Measurements from ENCODE around the gene CLIP1. TPM values are rescaled to one million over a fixed set of nuclear protein-coding genes. Genes with fewer than 3 reads are reported as not detected.
"Not testable (repeated sequence)": the region's sequence is repeated elsewhere in the genome, so short reads cannot be mapped to it uniquely, and the experiment has no call there.

Gene CLIP1
- total RNA-seq, 1 experiment from 2014 or later: 62.2 TPM

DNA sequence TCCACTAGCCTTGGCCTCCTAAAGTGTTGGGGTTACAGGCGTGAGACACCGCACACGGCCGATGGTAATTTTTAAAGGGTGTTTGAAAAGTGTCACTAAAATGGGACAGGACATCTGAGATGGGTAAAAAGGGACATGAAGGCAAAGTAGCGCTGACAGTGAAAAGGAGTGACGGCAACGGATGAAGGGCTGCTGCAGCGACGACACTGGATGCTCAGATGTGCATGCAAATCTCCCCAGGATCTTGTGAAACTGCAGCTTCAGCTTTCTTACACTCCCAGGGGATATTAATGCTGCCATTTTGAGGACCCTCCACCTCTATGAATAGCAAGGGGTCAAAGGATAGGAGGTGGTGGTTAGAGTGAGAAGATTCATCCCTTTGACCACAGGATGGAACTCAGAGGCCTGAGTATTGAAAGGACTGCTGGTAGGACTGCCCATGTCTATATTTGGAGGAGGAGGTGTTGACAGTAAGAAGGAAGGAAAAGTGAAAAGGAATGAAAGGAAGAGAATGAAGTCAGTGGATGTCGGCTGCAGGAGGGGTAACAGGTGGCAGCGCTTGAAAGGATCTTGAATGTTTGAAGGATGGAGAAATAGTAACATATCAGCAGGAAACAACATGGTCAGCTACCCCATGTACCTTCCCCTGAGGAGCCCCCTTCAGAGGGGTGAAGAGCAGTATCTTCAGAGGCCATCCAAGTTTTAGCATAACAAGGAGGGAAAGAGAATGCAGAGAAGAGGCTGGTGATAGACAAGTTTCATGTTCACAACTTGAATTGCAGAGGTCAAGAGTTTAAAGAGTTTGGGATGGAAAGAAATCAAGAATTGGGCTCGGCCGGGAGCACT is 37.1 kb downstream of the CLIP1 start:
- intact Hi-C loops (cut with micrococcal nuclease; ENCODE audit: unreplicated experiment): no loop called here

DNA sequence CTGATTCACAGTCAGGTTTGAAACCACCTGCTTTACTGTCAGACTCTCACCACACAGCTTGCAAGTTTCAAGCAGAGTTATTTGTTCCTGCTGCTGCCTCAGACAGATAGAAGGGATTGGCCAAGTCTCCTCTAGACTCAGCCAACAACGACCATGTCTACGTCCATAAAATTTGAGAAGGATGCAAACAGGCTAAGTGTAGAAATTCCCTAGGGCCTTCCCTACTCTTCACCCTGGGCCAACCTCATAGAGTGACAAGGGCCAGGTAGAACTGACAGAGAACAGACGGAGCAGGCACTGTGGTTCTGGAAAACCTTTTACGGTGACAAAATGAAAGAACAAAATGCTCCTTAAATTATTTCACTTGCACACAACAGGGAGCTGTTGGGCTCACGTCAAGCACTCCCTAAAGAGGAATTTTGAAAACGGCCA is 39.5 kb downstream of the CLIP1 start:
- CTCF ChIA-PET: no interaction called here
- BruUV-seq (replicated peaks): no TSS peak
- intact Hi-C loops (cut with micrococcal nuclease; ENCODE audit: unreplicated experiment): no loop called here

More for the DNA sequence above, 37.1 kb downstream of the CLIP1 start:
- Histone ChIP-seq H3K4me3 (ENCODE audit: low read depth, low read length, poor library complexity, severe bottlenecking) (no peak overlapping the region), H3K9me3 (ENCODE audit: low read depth, low read length, poor library complexity, severe bottlenecking) (no peaks in the 10 kb centered on the region), H3K27me3 (replicated peaks; ENCODE audit: insufficient read depth, low read depth, low read length, poor library complexity) (no peaks in the 10 kb centered on the region), H3K27ac (ENCODE audit: low read depth, low read length, poor library complexity, severe bottlenecking) (no peak overlapping the region), H3K36me3 (ENCODE audit: insufficient read depth, low read length, poor library complexity, severe bottlenecking) (peaks cover 2% of the 10 kb centered on the region), H3K4me1 (ENCODE audit: insufficient read depth, low read length, poor library complexity, severe bottlenecking) (peaks cover 4% of the 10 kb centered on the region)
- CTCF ChIA-PET: no interaction called here
- no TSS peak for BruUV-seq (replicated peaks)
- DNase-seq (ENCODE audit: low spot score): no peak
- no peak for TF ChIP-seq EZH2 (IDR thresholded peaks at IDR 0.05; ENCODE audit: borderline replicate concordance, low read depth, low read length, poor library complexity, severe bottlenecking)
- TF ChIP-seq, protein P1, sequence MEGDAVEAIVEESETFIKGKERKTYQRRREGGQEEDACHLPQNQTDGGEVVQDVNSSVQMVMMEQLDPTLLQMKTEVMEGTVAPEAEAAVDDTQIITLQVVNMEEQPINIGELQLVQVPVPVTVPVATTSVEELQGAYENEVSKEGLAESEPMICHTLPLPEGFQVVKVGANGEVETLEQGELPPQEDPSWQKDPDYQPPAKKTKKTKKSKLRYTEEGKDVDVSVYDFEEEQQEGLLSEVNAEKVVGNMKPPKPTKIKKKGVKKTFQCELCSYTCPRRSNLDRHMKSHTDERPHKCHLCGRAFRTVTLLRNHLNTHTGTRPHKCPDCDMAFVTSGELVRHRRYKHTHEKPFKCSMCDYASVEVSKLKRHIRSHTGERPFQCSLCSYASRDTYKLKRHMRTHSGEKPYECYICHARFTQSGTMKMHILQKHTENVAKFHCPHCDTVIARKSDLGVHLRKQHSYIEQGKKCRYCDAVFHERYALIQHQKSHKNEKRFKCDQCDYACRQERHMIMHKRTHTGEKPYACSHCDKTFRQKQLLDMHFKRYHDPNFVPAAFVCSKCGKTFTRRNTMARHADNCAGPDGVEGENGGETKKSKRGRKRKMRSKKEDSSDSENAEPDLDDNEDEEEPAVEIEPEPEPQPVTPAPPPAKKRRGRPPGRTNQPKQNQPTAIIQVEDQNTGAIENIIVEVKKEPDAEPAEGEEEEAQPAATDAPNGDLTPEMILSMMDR (conservative IDR thresholded peaks at IDR 0.05; ENCODE audit: low read depth, low read length): no peak
- POLR2A ChIA-PET (ENCODE audit: low non-redundant PET): no interaction called here

DNA sequence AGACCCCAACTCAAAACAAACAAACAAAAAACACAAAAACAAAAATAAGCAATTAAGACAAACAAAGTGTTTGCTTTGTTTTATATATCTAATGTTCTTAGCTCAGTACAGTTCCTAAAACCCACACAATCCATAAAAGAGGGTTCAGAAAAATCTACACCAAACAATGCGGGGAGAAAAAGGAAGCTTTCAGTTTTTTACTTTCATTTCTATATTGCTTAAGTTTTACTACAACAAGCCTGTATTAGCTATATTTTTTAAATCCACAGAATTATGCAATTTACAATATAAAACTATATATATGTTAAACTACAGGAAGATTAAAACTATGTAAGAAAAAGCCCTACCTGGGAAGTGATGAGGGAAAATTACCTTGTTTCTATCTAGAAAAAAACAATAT is 41.4 kb downstream of the CLIP1 start:
- intact Hi-C loops (cut with micrococcal nuclease; ENCODE audit: unreplicated experiment): no loop called here
- Histone ChIP-seq H3K4me1 (ENCODE audit: insufficient read depth, low read length, poor library complexity, severe bottlenecking) (peaks cover 4% of the 10 kb centered on the region), H3K9me3 (ENCODE audit: low read depth, low read length, poor library complexity, severe bottlenecking) (no peaks in the 10 kb centered on the region), H3K27me3 (replicated peaks; ENCODE audit: insufficient read depth, low read depth, low read length, poor library complexity) (no peaks in the 10 kb centered on the region), H3K27ac (ENCODE audit: low read depth, low read length, poor library complexity, severe bottlenecking) (no peak overlapping the region), H3K4me3 (ENCODE audit: low read depth, low read length, poor library complexity, severe bottlenecking) (no peak overlapping the region), H3K36me3 (ENCODE audit: insufficient read depth, low read length, poor library complexity, severe bottlenecking) (peaks cover 15% of the 10 kb centered on the region)
- CTCF ChIA-PET: no interaction called here
- no TSS peak for BruUV-seq (replicated peaks)
- TF ChIP-seq, protein P1 (conservative IDR thresholded peaks at IDR 0.05; ENCODE audit: low read depth, low read length): no peak
- TF ChIP-seq EZH2 (IDR thresholded peaks at IDR 0.05; ENCODE audit: borderline replicate concordance, low read depth, low read length, poor library complexity, severe bottlenecking): no peak
- POLR2A ChIA-PET (ENCODE audit: low non-redundant PET): no interaction called here
- DNase-seq (ENCODE audit: low spot score): no peak

More for the DNA sequence above, 39.5 kb downstream of the CLIP1 start:
- DNase-seq (ENCODE audit: low spot score): no peak
- no peak for TF ChIP-seq EZH2 (IDR thresholded peaks at IDR 0.05; ENCODE audit: borderline replicate concordance, low read depth, low read length, poor library complexity, severe bottlenecking)
- TF ChIP-seq, protein P1 (conservative IDR thresholded peaks at IDR 0.05; ENCODE audit: low read depth, low read length): no peak
- Histone ChIP-seq H3K27ac (ENCODE audit: low read depth, low read length, poor library complexity, severe bottlenecking) (no peak overlapping the region), H3K4me1 (ENCODE audit: insufficient read depth, low read length, poor library complexity, severe bottlenecking) (peaks cover 4% of the 10 kb centered on the region), H3K9me3 (ENCODE audit: low read depth, low read length, poor library complexity, severe bottlenecking) (no peaks in the 10 kb centered on the region), H3K27me3 (replicated peaks; ENCODE audit: insufficient read depth, low read depth, low read length, poor library complexity) (no peaks in the 10 kb centered on the region), H3K4me3 (ENCODE audit: low read depth, low read length, poor library complexity, severe bottlenecking) (no peak overlapping the region), H3K36me3 (ENCODE audit: insufficient read depth, low read length, poor library complexity, severe bottlenecking) (peaks cover 9% of the 10 kb centered on the region)
- POLR2A ChIA-PET (ENCODE audit: low non-redundant PET): no interaction called here

DNA sequence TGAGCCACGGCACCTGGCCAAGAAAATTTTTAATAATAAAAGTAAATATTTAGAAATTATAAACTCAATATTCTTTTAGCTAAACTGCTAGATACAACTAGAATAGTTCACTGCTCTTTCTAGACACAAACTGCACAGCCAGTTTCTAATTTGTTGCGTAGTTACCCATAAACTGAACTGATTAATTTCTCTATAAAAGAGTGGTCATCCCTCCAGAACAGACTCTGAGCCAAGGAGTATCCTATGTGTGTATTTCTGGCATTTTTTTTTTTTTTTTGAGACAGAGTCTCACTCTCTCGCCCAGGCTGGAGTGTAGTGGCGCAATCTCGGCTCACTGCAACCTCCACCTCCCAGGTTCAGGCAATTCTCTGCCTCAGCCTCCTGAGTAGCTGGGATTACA is 45.7 kb downstream of the CLIP1 start:
- H3K4me3 ChIP-seq (ENCODE audit: low read depth, low read length, poor library complexity, severe bottlenecking); DNase-seq (ENCODE audit: low spot score); H3K9me3 ChIP-seq (ENCODE audit: low read depth, low read length, poor library complexity, severe bottlenecking); H3K27ac ChIP-seq (ENCODE audit: low read depth, low read length, poor library complexity, severe bottlenecking); CTCF ChIA-PET; POLR2A ChIA-PET (ENCODE audit: low non-redundant PET); intact Hi-C loops (cut with micrococcal nuclease; ENCODE audit: unreplicated experiment); H3K4me1 ChIP-seq (ENCODE audit: insufficient read depth, low read length, poor library complexity, severe bottlenecking); H3K27me3 ChIP-seq (replicated peaks; ENCODE audit: insufficient read depth, low read depth, low read length, poor library complexity); BruUV-seq (replicated peaks): not testable (repeated sequence)
- peaks cover 16% of the 10 kb centered on the region for H3K36me3 ChIP-seq (ENCODE audit: insufficient read depth, low read length, poor library complexity, severe bottlenecking)

Data from A673 (cell line).